ENCODE results near the gene PACRG. TPM values are rescaled to one million over a fixed set of nuclear protein-coding genes. Genes with fewer than 3 reads are reported as not detected.

The PACRG gene
- total and polyA plus RNA-seq, 5 donors from 2014 or later, result 0.44 to 1.2 (median 0.87) TPM; not detected in 2

GRCh38 chr6:162710419-162710818, 17.4 kb upstream of the PACRG start:
- H3K36me3 Mint-ChIP-seq, result peaks cover 5% of the 10 kb centered on the region
- no peak overlapping the region for H3K27ac Mint-ChIP-seq
- no peaks in the 10 kb centered on the region for H3K27me3 Mint-ChIP-seq
- H3K9me3 Mint-ChIP-seq, result no peaks in the 10 kb centered on the region
- Histone ChIP-seq H3K9me3 (ENCODE audit: control insufficient read depth in 2 of 2, low read length in 2 of 2) (no peaks in the 10 kb centered on the region), H3K4me3 (ENCODE audit: low read depth, low read length) (no peak overlapping the region), H3K36me3 (ENCODE audit: control insufficient read depth, insufficient read depth, low read length) (no peaks in the 10 kb centered on the region), H3K27me3 (ENCODE audit: control insufficient read depth, insufficient read depth, low read length) (no peaks in the 10 kb centered on the region), H3K4me1 (ENCODE audit: control insufficient read depth, insufficient read depth, low read length, poor library complexity, severe bottlenecking) (no peaks in the 10 kb centered on the region), H3K27ac (ENCODE audit: insufficient read depth, low read length, poor library complexity, severe bottlenecking) (no peak overlapping the region)
- DNase-seq (no peak), ATAC-seq (ENCODE audit: low read depth in 2 of 2) (no peak)
- H3K4me3 Mint-ChIP-seq, result no peak overlapping the region
- H3K4me1 Mint-ChIP-seq, result peaks cover 0 to 2% (median under 1%) of the 10 kb centered on the region in 4 donors

- Histone ChIP-seq H3K36me3 (ENCODE audit: control insufficient read depth, insufficient read depth, low read length) (no peaks in the 10 kb centered on the region), H3K27me3 (ENCODE audit: control insufficient read depth, insufficient read depth, low read length) (no peaks in the 10 kb centered on the region), H3K4me3 (ENCODE audit: low read depth, low read length) (no peak overlapping the region), H3K27ac (ENCODE audit: insufficient read depth, low read length, poor library complexity, severe bottlenecking) (no peak overlapping the region), H3K4me1 (ENCODE audit: control insufficient read depth, insufficient read depth, low read length, poor library complexity, severe bottlenecking) (no peaks in the 10 kb centered on the region), H3K9me3 (ENCODE audit: control insufficient read depth in 2 of 2, low read length in 2 of 2) (no peaks in the 10 kb centered on the region)
- DNase-seq (no peak), ATAC-seq (ENCODE audit: low read depth in 2 of 2) (no peak)
- Mint-ChIP-seq H3K4me1 (peaks cover 0 to 2% (median under 1%) of the 10 kb centered on the region in 4 donors), H3K4me3 (no peak overlapping the region), H3K27me3 (no peaks in the 10 kb centered on the region), H3K36me3 (peaks cover 5% of the 10 kb centered on the region), H3K9me3 (peaks cover 0 to 4% (median 0%) of the 10 kb centered on the region in 7 donors), H3K27ac (peak overlapping the region in 1 of 3 donors; percentile 60)
These were observed 16.8 kb upstream of the PACRG start for GRCh38 chr6:162710936-162711335.

GRCh38 chr6:162711376-162711775, 16.4 kb upstream of the PACRG start:
- H3K36me3 Mint-ChIP-seq, result peaks cover 5% of the 10 kb centered on the region
- peak overlapping the region in 1 of 3 donors; percentile 60 for H3K27ac Mint-ChIP-seq
- peaks cover 0 to 2% (median under 1%) of the 10 kb centered on the region in 4 donors for H3K4me1 Mint-ChIP-seq
- DNase-seq (no peak), ATAC-seq (ENCODE audit: low read depth in 2 of 2) (no peak)
- H3K27me3 Mint-ChIP-seq, result no peaks in the 10 kb centered on the region
- Histone ChIP-seq H3K27me3 (ENCODE audit: control insufficient read depth, insufficient read depth, low read length) (no peaks in the 10 kb centered on the region), H3K27ac (ENCODE audit: insufficient read depth, low read length, poor library complexity, severe bottlenecking) (no peak overlapping the region), H3K36me3 (ENCODE audit: control insufficient read depth, insufficient read depth, low read length) (no peaks in the 10 kb centered on the region), H3K4me3 (ENCODE audit: low read depth, low read length) (no peak overlapping the region), H3K4me1 (ENCODE audit: control insufficient read depth, insufficient read depth, low read length, poor library complexity, severe bottlenecking) (no peaks in the 10 kb centered on the region), H3K9me3 (ENCODE audit: control insufficient read depth in 2 of 2, low read length in 2 of 2) (no peaks in the 10 kb centered on the region)
- peaks cover 0 to 4% (median 0%) of the 10 kb centered on the region in 7 donors for H3K9me3 Mint-ChIP-seq
- H3K4me3 Mint-ChIP-seq, result no peak overlapping the region

GRCh38 chr6:162712694-162713093, 15.1 kb upstream of the PACRG start:
- no peak overlapping the region for H3K4me3 ChIP-seq (ENCODE audit: low read depth, low read length)
- no peaks in the 10 kb centered on the region for H3K36me3 ChIP-seq (ENCODE audit: control insufficient read depth, insufficient read depth, low read length)
- no peak overlapping the region for H3K27ac ChIP-seq (ENCODE audit: insufficient read depth, low read length, poor library complexity, severe bottlenecking)
- no peak for DNase-seq
- Mint-ChIP-seq H3K27me3 (no peaks in the 10 kb centered on the region), H3K9me3 (peaks cover 0 to 4% (median 1%) of the 10 kb centered on the region in 7 donors), H3K27ac (peak overlapping the region in 1 of 3 donors; percentile 27), H3K4me3 (no peak overlapping the region), H3K36me3 (peaks cover 8% of the 10 kb centered on the region), H3K4me1 (peaks cover 0 to 3% (median 0%) of the 10 kb centered on the region in 4 donors)
- H3K4me1 ChIP-seq (ENCODE audit: control insufficient read depth, insufficient read depth, low read length, poor library complexity, severe bottlenecking), result no peaks in the 10 kb centered on the region
- no peaks in the 10 kb centered on the region for H3K9me3 ChIP-seq (ENCODE audit: control insufficient read depth in 2 of 2, low read length in 2 of 2)
- no peak for ATAC-seq (ENCODE audit: low read depth in 2 of 2)
- H3K27me3 ChIP-seq (ENCODE audit: control insufficient read depth, insufficient read depth, low read length), result no peaks in the 10 kb centered on the region

- Histone ChIP-seq H3K4me1 (ENCODE audit: control insufficient read depth, insufficient read depth, low read length, poor library complexity, severe bottlenecking) (no peaks in the 10 kb centered on the region), H3K27me3 (ENCODE audit: control insufficient read depth, insufficient read depth, low read length) (no peaks in the 10 kb centered on the region), H3K9me3 (ENCODE audit: control insufficient read depth in 2 of 2, low read length in 2 of 2) (no peaks in the 10 kb centered on the region), H3K36me3 (ENCODE audit: control insufficient read depth, insufficient read depth, low read length) (no peaks in the 10 kb centered on the region), H3K27ac (ENCODE audit: insufficient read depth, low read length, poor library complexity, severe bottlenecking) (no peak overlapping the region), H3K4me3 (ENCODE audit: low read depth, low read length) (no peak overlapping the region)
- Mint-ChIP-seq H3K27ac (no peak overlapping the region), H3K27me3 (no peaks in the 10 kb centered on the region), H3K4me3 (no peak overlapping the region), H3K4me1 (peaks cover 0 to 3% (median 0%) of the 10 kb centered on the region in 4 donors), H3K9me3 (peaks cover 0 to 4% (median 2%) of the 10 kb centered on the region in 7 donors), H3K36me3 (peaks cover 8% of the 10 kb centered on the region)
- DNase-seq (no peak), ATAC-seq (ENCODE audit: low read depth in 2 of 2) (no peak)
These were observed 13.6 kb upstream of the PACRG start for GRCh38 chr6:162713974-162714780.

- Histone ChIP-seq H3K27me3 (ENCODE audit: control insufficient read depth, insufficient read depth, low read length) (no peaks in the 10 kb centered on the region), H3K9me3 (ENCODE audit: control insufficient read depth in 2 of 2, low read length in 2 of 2) (no peaks in the 10 kb centered on the region), H3K4me3 (ENCODE audit: low read depth, low read length) (no peak overlapping the region), H3K4me1 (ENCODE audit: control insufficient read depth, insufficient read depth, low read length, poor library complexity, severe bottlenecking) (no peaks in the 10 kb centered on the region), H3K27ac (ENCODE audit: insufficient read depth, low read length, poor library complexity, severe bottlenecking) (no peak overlapping the region), H3K36me3 (ENCODE audit: control insufficient read depth, insufficient read depth, low read length) (no peaks in the 10 kb centered on the region)
- Mint-ChIP-seq H3K4me1 (peaks cover 0 to 3% (median 0%) of the 10 kb centered on the region in 4 donors), H3K4me3 (peak overlapping the region in 1 of 4 donors; percentile 35), H3K27ac (no peak overlapping the region), H3K27me3 (no peaks in the 10 kb centered on the region), H3K36me3 (peaks cover 8% of the 10 kb centered on the region), H3K9me3 (peaks cover 0 to 4% (median 2%) of the 10 kb centered on the region in 7 donors)
- DNase-seq, result no peak
- ATAC-seq (ENCODE audit: low read depth in 2 of 2), result no peak
These were observed 12.2 kb upstream of the PACRG start for GRCh38 chr6:162715601-162716000.

GRCh38 chr6:162719528-162719927, 8.2 kb upstream of the PACRG start:
- Mint-ChIP-seq H3K9me3 (peaks cover 0 to 4% (median 2%) of the 10 kb centered on the region in 7 donors), H3K36me3 (peaks cover 3% of the 10 kb centered on the region), H3K4me3 (no peak overlapping the region), H3K27ac (no peak overlapping the region), H3K4me1 (peaks cover 0 to 1% (median 0%) of the 10 kb centered on the region in 4 donors), H3K27me3 (no peaks in the 10 kb centered on the region)
- H3K4me1 ChIP-seq (ENCODE audit: control insufficient read depth, insufficient read depth, low read length, poor library complexity, severe bottlenecking), result no peaks in the 10 kb centered on the region
- no peak overlapping the region for H3K4me3 ChIP-seq (ENCODE audit: low read depth, low read length)
- no peaks in the 10 kb centered on the region for H3K36me3 ChIP-seq (ENCODE audit: control insufficient read depth, insufficient read depth, low read length)
- H3K27me3 ChIP-seq (ENCODE audit: control insufficient read depth, insufficient read depth, low read length), result no peaks in the 10 kb centered on the region
- H3K27ac ChIP-seq (ENCODE audit: insufficient read depth, low read length, poor library complexity, severe bottlenecking), result no peak overlapping the region
- H3K9me3 ChIP-seq (ENCODE audit: control insufficient read depth in 2 of 2, low read length in 2 of 2), result no peaks in the 10 kb centered on the region
- DNase-seq (no peak), ATAC-seq (ENCODE audit: low read depth in 2 of 2) (no peak)

GRCh38 chr6:162721404-162721687, 6.4 kb upstream of the PACRG start:
- Mint-ChIP-seq H3K36me3 (peaks cover 3% of the 10 kb centered on the region), H3K4me3 (no peak overlapping the region), H3K27me3 (no peaks in the 10 kb centered on the region), H3K9me3 (peaks cover 0 to 3% (median 0%) of the 10 kb centered on the region in 7 donors), H3K4me1 (peaks cover 0 to 1% (median 1%) of the 10 kb centered on the region in 4 donors), H3K27ac (no peak overlapping the region)
- no peak overlapping the region for H3K27ac ChIP-seq (ENCODE audit: insufficient read depth, low read length, poor library complexity, severe bottlenecking)
- no peaks in the 10 kb centered on the region for H3K9me3 ChIP-seq (ENCODE audit: control insufficient read depth in 2 of 2, low read length in 2 of 2)
- H3K36me3 ChIP-seq (ENCODE audit: control insufficient read depth, insufficient read depth, low read length), result no peaks in the 10 kb centered on the region
- no peaks in the 10 kb centered on the region for H3K27me3 ChIP-seq (ENCODE audit: control insufficient read depth, insufficient read depth, low read length)
- H3K4me3 ChIP-seq (ENCODE audit: low read depth, low read length), result no peak overlapping the region
- DNase-seq (no peak), ATAC-seq (ENCODE audit: low read depth in 2 of 2) (no peak)
- H3K4me1 ChIP-seq (ENCODE audit: control insufficient read depth, insufficient read depth, low read length, poor library complexity, severe bottlenecking), result no peaks in the 10 kb centered on the region
